ENCODE data around the gene COMMD3.
"Not testable (repeated sequence)": the region's sequence is repeated elsewhere in the genome, so short reads cannot be mapped to it uniquely, and the experiment has no call there.

COMMD3 gene

GRCh38 chr10:22349755-22350154, 33.6 kb downstream of the COMMD3 start:
- no peak overlapping the region for H3K18ac ChIP-seq (ENCODE audit: low read length)
- no peak overlapping the region for H4K91ac ChIP-seq (ENCODE audit: low read depth, low read length, poor library complexity)
- no peak overlapping the region for H3K23ac ChIP-seq (ENCODE audit: low read depth, low read length, poor library complexity)
- H3K9ac ChIP-seq (ENCODE audit: low read depth, low read length, poor library complexity) = no peak overlapping the region
- WGBS, 2 donors (ENCODE audit: extremely low coverage in 2 of 2, insufficient read length in 2 of 2, insufficient replicate concordance in 1 of 2) = no CpG with 5 or more reads among the region's 1 CpG
- no peak overlapping the region for H2AFZ ChIP-seq (ENCODE audit: low read length)
- no peak overlapping the region for H3K4ac ChIP-seq (ENCODE audit: low read length)
- H3K36me3 ChIP-seq (replicated peaks in 1 of 2; ENCODE audit: control insufficient read depth in 2 of 2, insufficient read depth in 2 of 2, low read length in 2 of 2) = no peaks in the 10 kb centered on the region
- H3K27ac ChIP-seq (replicated peaks; ENCODE audit: low read length) = no peak overlapping the region
- H2BK5ac ChIP-seq (ENCODE audit: low read length) = no peak overlapping the region
- DNase-seq (ENCODE audit: low spot score) = no peak
- no peak overlapping the region for H2BK15ac ChIP-seq (ENCODE audit: low read length)
- H3K4me1 ChIP-seq (ENCODE audit: control insufficient read depth in 2 of 2, insufficient read depth in 1 of 2, low read depth in 1 of 2, low read length in 2 of 2) = no peaks in the 10 kb centered on the region
- no peak overlapping the region for H2BK120ac ChIP-seq (ENCODE audit: low read depth, low read length)
- no peak overlapping the region for H3K4me2 ChIP-seq (ENCODE audit: insufficient read depth, low read length, poor library complexity, severe bottlenecking)
- H2BK12ac ChIP-seq (ENCODE audit: low read length) = no peak overlapping the region
- H4K8ac ChIP-seq (ENCODE audit: low read depth, low read length) = no peak overlapping the region
- H3K79me1 ChIP-seq (ENCODE audit: low read depth, low read length) = no peaks in the 10 kb centered on the region
- no peak overlapping the region for H3K4me3 ChIP-seq (ENCODE audit: low read length in 2 of 2)
- H2AK5ac ChIP-seq (ENCODE audit: low read depth, low read length) = no peak overlapping the region
- H3K27me3 ChIP-seq (ENCODE audit: control insufficient read depth in 3 of 3, insufficient read depth in 3 of 3, low read depth in 1 of 3, low read length in 3 of 3) = peaks cover 14 to 76% (median 22%) of the 10 kb centered on the region in 3 experiments
- no peak overlapping the region for H3K14ac ChIP-seq (ENCODE audit: low read length)
- H3K9me3 ChIP-seq (replicated peaks in 1 of 2; ENCODE audit: control insufficient read depth in 2 of 2, insufficient read depth in 1 of 2, low read depth in 1 of 2, low read length in 2 of 2) = peaks cover 0 to 7% of the 10 kb centered on the region in 2 donors

GRCh38 chr10:22351131-22351703, 35.0 kb downstream of the COMMD3 start:
- H3K18ac ChIP-seq (ENCODE audit: low read length) = no peak overlapping the region
- H2BK15ac ChIP-seq (ENCODE audit: low read length) = no peak overlapping the region
- H3K4me1 ChIP-seq (ENCODE audit: control insufficient read depth in 2 of 2, insufficient read depth in 1 of 2, low read depth in 1 of 2, low read length in 2 of 2) = no peaks in the 10 kb centered on the region
- H3K4me3 ChIP-seq (ENCODE audit: low read length in 2 of 2) = no peak overlapping the region
- peaks cover 0 to 66% (median 7%) of the 10 kb centered on the region in 3 experiments for H3K27me3 ChIP-seq (ENCODE audit: control insufficient read depth in 3 of 3, insufficient read depth in 3 of 3, low read depth in 1 of 3, low read length in 3 of 3)
- DNase-seq (ENCODE audit: low spot score) = no peak
- no peak overlapping the region for H3K14ac ChIP-seq (ENCODE audit: low read length)
- no peak overlapping the region for H4K8ac ChIP-seq (ENCODE audit: low read depth, low read length)
- H2BK5ac ChIP-seq (ENCODE audit: low read length) = no peak overlapping the region
- H3K79me1 ChIP-seq (ENCODE audit: low read depth, low read length) = no peaks in the 10 kb centered on the region
- H3K27ac ChIP-seq (replicated peaks; ENCODE audit: low read length) = no peak overlapping the region
- H3K9ac ChIP-seq (ENCODE audit: low read depth, low read length, poor library complexity) = no peak overlapping the region
- H3K4me2 ChIP-seq (ENCODE audit: insufficient read depth, low read length, poor library complexity, severe bottlenecking) = no peak overlapping the region
- no peak overlapping the region for H2AFZ ChIP-seq (ENCODE audit: low read length)
- no peak overlapping the region for H4K91ac ChIP-seq (ENCODE audit: low read depth, low read length, poor library complexity)
- no peaks in the 10 kb centered on the region for H3K36me3 ChIP-seq (replicated peaks in 1 of 2; ENCODE audit: control insufficient read depth in 2 of 2, insufficient read depth in 2 of 2, low read length in 2 of 2)
- no peak overlapping the region for H2AK5ac ChIP-seq (ENCODE audit: low read depth, low read length)
- no peak overlapping the region for H2BK12ac ChIP-seq (ENCODE audit: low read length)
- WGBS, 2 donors (ENCODE audit: extremely low coverage in 2 of 2, insufficient read length in 2 of 2, insufficient replicate concordance in 1 of 2) = no CpG with 5 or more reads among the region's 5 CpGs
- peaks cover 0 to under 1% of the 10 kb centered on the region in 2 donors for H3K9me3 ChIP-seq (replicated peaks in 1 of 2; ENCODE audit: control insufficient read depth in 2 of 2, insufficient read depth in 1 of 2, low read depth in 1 of 2, low read length in 2 of 2)
- no peak overlapping the region for H2BK120ac ChIP-seq (ENCODE audit: low read depth, low read length)
- H3K4ac ChIP-seq (ENCODE audit: low read length) = no peak overlapping the region
- H3K23ac ChIP-seq (ENCODE audit: low read depth, low read length, poor library complexity) = no peak overlapping the region

- H3K4me3 ChIP-seq (ENCODE audit: low read length in 2 of 2) = no peak overlapping the region
- no peak overlapping the region for H2AFZ ChIP-seq (ENCODE audit: low read length)
- H3K27ac ChIP-seq (replicated peaks; ENCODE audit: low read length) = no peak overlapping the region
- peaks cover 0 to 19% (median 0%) of the 10 kb centered on the region in 3 experiments for H3K27me3 ChIP-seq (ENCODE audit: control insufficient read depth in 3 of 3, insufficient read depth in 3 of 3, low read depth in 1 of 3, low read length in 3 of 3)
- H3K79me1 ChIP-seq (ENCODE audit: low read depth, low read length) = no peaks in the 10 kb centered on the region
- H3K14ac ChIP-seq (ENCODE audit: low read length) = no peak overlapping the region
- H3K4me1 ChIP-seq (ENCODE audit: control insufficient read depth in 2 of 2, insufficient read depth in 1 of 2, low read depth in 1 of 2, low read length in 2 of 2) = no peaks in the 10 kb centered on the region
- no peak overlapping the region for H3K4ac ChIP-seq (ENCODE audit: low read length)
- no peak overlapping the region for H2AK5ac ChIP-seq (ENCODE audit: low read depth, low read length)
- H3K9ac ChIP-seq (ENCODE audit: low read depth, low read length, poor library complexity) = no peak overlapping the region
- H3K18ac ChIP-seq (ENCODE audit: low read length) = no peak overlapping the region
- no peak overlapping the region for H4K91ac ChIP-seq (ENCODE audit: low read depth, low read length, poor library complexity)
- WGBS, 2 donors (ENCODE audit: extremely low coverage in 2 of 2, insufficient read length in 2 of 2, insufficient replicate concordance in 1 of 2) = no CpG with 5 or more reads among the region's 4 CpGs
- H2BK120ac ChIP-seq (ENCODE audit: low read depth, low read length) = no peak overlapping the region
- no peaks in the 10 kb centered on the region for H3K9me3 ChIP-seq (replicated peaks in 1 of 2; ENCODE audit: control insufficient read depth in 2 of 2, insufficient read depth in 1 of 2, low read depth in 1 of 2, low read length in 2 of 2)
- no peak for DNase-seq (ENCODE audit: low spot score)
- no peaks in the 10 kb centered on the region for H3K36me3 ChIP-seq (replicated peaks in 1 of 2; ENCODE audit: control insufficient read depth in 2 of 2, insufficient read depth in 2 of 2, low read length in 2 of 2)
- H2BK12ac ChIP-seq (ENCODE audit: low read length) = no peak overlapping the region
- no peak overlapping the region for H3K4me2 ChIP-seq (ENCODE audit: insufficient read depth, low read length, poor library complexity, severe bottlenecking)
- no peak overlapping the region for H2BK15ac ChIP-seq (ENCODE audit: low read length)
- no peak overlapping the region for H4K8ac ChIP-seq (ENCODE audit: low read depth, low read length)
- H3K23ac ChIP-seq (ENCODE audit: low read depth, low read length, poor library complexity) = no peak overlapping the region
- no peak overlapping the region for H2BK5ac ChIP-seq (ENCODE audit: low read length)
Measured at GRCh38 chr10:22356324-22356873, 40.2 kb downstream of the COMMD3 start.

GRCh38 chr10:22357770-22358169, 41.6 kb downstream of the COMMD3 start:
- not testable (repeated sequence) for H3K36me3 ChIP-seq (replicated peaks in 1 of 2; ENCODE audit: control insufficient read depth in 2 of 2, insufficient read depth in 2 of 2, low read length in 2 of 2); H2BK5ac ChIP-seq (ENCODE audit: low read length); H3K4me1 ChIP-seq (ENCODE audit: control insufficient read depth in 2 of 2, insufficient read depth in 1 of 2, low read depth in 1 of 2, low read length in 2 of 2); H3K14ac ChIP-seq (ENCODE audit: low read length); H2BK12ac ChIP-seq (ENCODE audit: low read length); H3K4me3 ChIP-seq (ENCODE audit: low read length in 2 of 2); H2BK15ac ChIP-seq (ENCODE audit: low read length); H2AFZ ChIP-seq (ENCODE audit: low read length); H3K9me3 ChIP-seq (replicated peaks in 1 of 2; ENCODE audit: control insufficient read depth in 2 of 2, insufficient read depth in 1 of 2, low read depth in 1 of 2, low read length in 2 of 2); H3K9ac ChIP-seq (ENCODE audit: low read depth, low read length, poor library complexity); H4K91ac ChIP-seq (ENCODE audit: low read depth, low read length, poor library complexity); H3K4me2 ChIP-seq (ENCODE audit: insufficient read depth, low read length, poor library complexity, severe bottlenecking); DNase-seq (ENCODE audit: low spot score); H3K79me1 ChIP-seq (ENCODE audit: low read depth, low read length); H2AK5ac ChIP-seq (ENCODE audit: low read depth, low read length); H3K4ac ChIP-seq (ENCODE audit: low read length); H4K8ac ChIP-seq (ENCODE audit: low read depth, low read length); H3K18ac ChIP-seq (ENCODE audit: low read length); H2BK120ac ChIP-seq (ENCODE audit: low read depth, low read length); H3K23ac ChIP-seq (ENCODE audit: low read depth, low read length, poor library complexity); H3K27ac ChIP-seq (replicated peaks; ENCODE audit: low read length)
- WGBS, 2 donors (ENCODE audit: extremely low coverage in 2 of 2, insufficient read length in 2 of 2, insufficient replicate concordance in 1 of 2) = no CpG with 5 or more reads among the region's 4 CpGs
- H3K27me3 ChIP-seq (ENCODE audit: control insufficient read depth in 3 of 3, insufficient read depth in 3 of 3, low read depth in 1 of 3, low read length in 3 of 3) = peaks cover 0 to 19% (median 0%) of the 10 kb centered on the region in 3 experiments

All from neuronal stem cell (in vitro differentiated cells).